ENCODE measurements around the gene RSRP1.

The RSRP1 gene

GRCh38 chr1:25194054-25194453 lies 53.2 kb downstream of the RSRP1 start:
- DNase-seq (ENCODE audit: low read depth in 2 of 3, low spot score in 1 of 3): no peak

DNA sequence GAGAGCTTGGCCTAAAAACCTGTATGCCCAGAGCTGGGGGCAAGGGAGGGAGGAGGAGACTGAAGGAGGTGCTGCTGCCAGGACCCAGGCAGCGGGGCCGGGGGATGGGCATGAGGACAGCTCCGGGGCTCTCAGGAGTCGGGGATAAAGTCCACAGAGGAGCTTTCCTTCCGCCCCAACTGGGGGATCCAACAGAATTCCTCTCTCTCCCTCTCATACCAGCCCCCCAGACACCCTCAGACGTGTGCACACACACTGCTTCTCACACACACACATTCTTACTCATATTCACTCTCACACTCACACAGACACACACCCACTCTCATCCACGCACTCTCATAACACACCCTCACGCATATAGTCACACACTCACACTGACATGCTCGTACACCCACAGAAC lies 54.0 kb downstream of the RSRP1 start:
- DNase-seq (ENCODE audit: low read depth in 2 of 3, low spot score in 1 of 3): no peak
